Sigmoid colon (tissue), 4 donors: ENCODE data around the gene RABGAP1.

Experiments
- POLR2A ChIP-seq, 2 donors: fragments of 450-650 bp; IDR thresholded peaks; one replicate each; pipeline ENCODE4 v1.6.1; 2016; ENCODE audit warnings: antibody characterized with exemption in 2 of 2, mild to moderate bottlenecking in 2 of 2, moderate library complexity in 2 of 2
- POLR2AphosphoS5 ChIP-seq, 4 donors: sonication (generic); formaldehyde crosslinking; IDR thresholded peaks; one replicate each; pipeline ENCODE4 v1.6.1; 2017; ENCODE audit warnings: antibody characterized with exemption in 4 of 4
- TF ChIP-seq, protein P1 (sequence below), 4 experiments: fragments of 450-650 bp in 3 of 4; fragments of 200-600 bp in 1 of 4; IDR thresholded peaks; one replicate each; pipeline ENCODE4 v1.5.1; 2016 to 2019; ENCODE audit warnings: antibody characterized with exemption in 4 of 4, mild to moderate bottlenecking in 3 of 4, moderate library complexity in 2 of 4

DNA sequence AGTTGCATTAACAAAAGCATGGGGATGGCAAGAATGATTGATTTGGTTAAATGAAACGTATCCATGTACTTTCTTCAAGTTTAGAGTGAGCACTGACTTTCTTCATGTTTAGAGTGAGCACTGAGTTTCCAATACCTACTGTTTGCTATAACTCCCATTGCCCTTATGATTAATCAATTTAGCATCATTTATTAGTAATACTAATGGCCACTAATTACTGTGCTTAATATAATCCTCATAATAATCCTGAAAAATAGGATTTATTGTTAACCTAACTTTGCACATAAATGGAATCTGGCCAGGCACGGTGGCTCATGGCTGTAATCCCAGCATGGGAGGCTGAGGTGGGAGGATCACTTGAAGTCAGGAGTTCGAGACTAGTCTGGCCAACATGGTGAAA, 70.6 kb downstream of the RABGAP1 start:
- TF ChIP-seq, protein P1, sequence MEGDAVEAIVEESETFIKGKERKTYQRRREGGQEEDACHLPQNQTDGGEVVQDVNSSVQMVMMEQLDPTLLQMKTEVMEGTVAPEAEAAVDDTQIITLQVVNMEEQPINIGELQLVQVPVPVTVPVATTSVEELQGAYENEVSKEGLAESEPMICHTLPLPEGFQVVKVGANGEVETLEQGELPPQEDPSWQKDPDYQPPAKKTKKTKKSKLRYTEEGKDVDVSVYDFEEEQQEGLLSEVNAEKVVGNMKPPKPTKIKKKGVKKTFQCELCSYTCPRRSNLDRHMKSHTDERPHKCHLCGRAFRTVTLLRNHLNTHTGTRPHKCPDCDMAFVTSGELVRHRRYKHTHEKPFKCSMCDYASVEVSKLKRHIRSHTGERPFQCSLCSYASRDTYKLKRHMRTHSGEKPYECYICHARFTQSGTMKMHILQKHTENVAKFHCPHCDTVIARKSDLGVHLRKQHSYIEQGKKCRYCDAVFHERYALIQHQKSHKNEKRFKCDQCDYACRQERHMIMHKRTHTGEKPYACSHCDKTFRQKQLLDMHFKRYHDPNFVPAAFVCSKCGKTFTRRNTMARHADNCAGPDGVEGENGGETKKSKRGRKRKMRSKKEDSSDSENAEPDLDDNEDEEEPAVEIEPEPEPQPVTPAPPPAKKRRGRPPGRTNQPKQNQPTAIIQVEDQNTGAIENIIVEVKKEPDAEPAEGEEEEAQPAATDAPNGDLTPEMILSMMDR (IDR thresholded peaks at IDR 0.05) = no peak
- no peak for TF ChIP-seq POLR2AphosphoS5 (IDR thresholded peaks at IDR 0.05)
- no peak for TF ChIP-seq POLR2A (IDR thresholded peaks at IDR 0.05)
